HepG2 (cell line): ENCODE measurements around the gene FRMD8. TPM values are rescaled to one million over a fixed set of nuclear protein-coding genes. Genes with fewer than 3 reads are reported as not detected.
A peak's percentile ranks its signal among the peaks of the same experiment; 100 is the strongest.

Experiments used
- FIP1L1 ChIP-seq: fragments of 200-400 bp; formaldehyde crosslinking; IDR thresholded peaks from 2 replicates; pipeline ENCODE4 v1.6.1; 2018; ENCODE audit warnings: low read depth, mild to moderate bottlenecking, low read length, moderate library complexity, borderline replicate concordance; ENCODE audit not compliant: insufficient read depth
- FOXM1 ChIP-seq: sonication (generic); formaldehyde crosslinking; IDR thresholded peaks from 2 replicates; pipeline ENCODE4 v1.5.0; 2020; ENCODE audit warnings: missing genetic modification reagents
- MIER2 ChIP-seq: IDR thresholded peaks from 2 replicates; pipeline ENCODE4 v1.6.1; 2016; ENCODE audit warnings: missing biosample characterization, missing genetic modification reagents
- MIER3 ChIP-seq: IDR thresholded peaks from 2 replicates; pipeline ENCODE4 v1.6.1; 2016; ENCODE audit warnings: missing compliant biosample characterization, borderline replicate concordance
- NFATC3 ChIP-seq: sonication (generic); formaldehyde crosslinking; IDR thresholded peaks from 2 replicates; pipeline ENCODE4 v1.5.1; 2020; ENCODE audit warnings: mild to moderate bottlenecking, missing genetic modification reagents
- PHF8 ChIP-seq: sonication (generic); formaldehyde crosslinking; IDR thresholded peaks from 2 replicates; pipeline ENCODE4 v1.5.0; 2020; ENCODE audit warnings: missing genetic modification reagents
- POLR2A ChIP-seq, 2 experiments: IDR thresholded peaks; 2 replicates each; pipeline ENCODE4 v1.6.1; 2011; ENCODE audit warnings: low read depth in 2 of 2, low read length in 2 of 2, mild to moderate bottlenecking in 1 of 2, moderate library complexity in 1 of 2; ENCODE audit not compliant: insufficient read depth in 1 of 2
- PRMT3 ChIP-seq: sonication (generic); formaldehyde crosslinking; IDR thresholded peaks from 2 replicates; pipeline ENCODE4 v1.8.1; 2022; ENCODE audit warnings: low read depth, mild to moderate bottlenecking, moderate library complexity, missing genetic modification reagents, borderline replicate concordance
- RELA ChIP-seq: sonication (generic); formaldehyde crosslinking; IDR thresholded peaks from 2 replicates; pipeline ENCODE4 v1.4.0; 2020; ENCODE audit warnings: missing genetic modification reagents
- RORA ChIP-seq: sonication (generic); formaldehyde crosslinking; IDR thresholded peaks from 2 replicates; pipeline ENCODE4 v1.5.0; 2020; ENCODE audit warnings: mild to moderate bottlenecking, missing genetic modification reagents, moderate library complexity
- SRSF4 ChIP-seq: fragments of 200-400 bp; formaldehyde crosslinking; IDR thresholded peaks from one replicate; pipeline ENCODE4 v1.6.1; 2018; ENCODE audit warnings: mild to moderate bottlenecking, low read depth, low read length, moderate library complexity; ENCODE audit not compliant: poor library complexity, severe bottlenecking
- TGIF2 ChIP-seq: IDR thresholded peaks from 2 replicates; pipeline ENCODE4 v1.6.1; 2016; ENCODE audit warnings: control low read depth, missing compliant biosample characterization
- TMF1 ChIP-seq: sonication (generic); formaldehyde crosslinking; IDR thresholded peaks from 2 replicates; pipeline ENCODE4 v1.8.1; 2022; ENCODE audit warnings: low read depth, missing genetic modification reagents
- TSC22D2 ChIP-seq: sonication (generic); formaldehyde crosslinking; IDR thresholded peaks from 2 replicates; pipeline ENCODE4 v1.5.1; 2020; ENCODE audit warnings: missing genetic modification reagents, mild to moderate bottlenecking, borderline replicate concordance
- ZNF296 ChIP-seq: sonication (generic); formaldehyde crosslinking; conservative IDR thresholded peaks from 2 replicates; pipeline ENCODE4 v1.5.0; 2020; ENCODE audit warnings: mild to moderate bottlenecking, missing genetic modification reagents
- ZNF354B ChIP-seq: sonication (generic); formaldehyde crosslinking; IDR thresholded peaks from 2 replicates; pipeline ENCODE4 v1.8.0; 2022; ENCODE audit warnings: mild to moderate bottlenecking, missing genetic modification reagents
- ZNF782 ChIP-seq: sonication (generic); formaldehyde crosslinking; IDR thresholded peaks from 2 replicates; pipeline ENCODE4 v1.4.0; 2020; ENCODE audit warnings: missing genetic modification reagents, mild to moderate bottlenecking, borderline replicate concordance
- polyA plus RNA-seq, 8 experiments: library from polyadenylated mRNA; depleted of rRNA in 3 of 8; stranded (reverse) in 7 of 8; unstranded in 1 of 8; fragments of >200 nt; fragmentation: Illumina TruSeq in 4 of 8; extraction: Trizol in 4 of 8; gene quantifications; 2 replicates each; pipeline versions ENCODE4 v1.2.1 to v1.2.3, GENCODE V29; 2011 to 2016; ENCODE audit warnings: low read depth in 4 of 8, missing spikeins in 1 of 8, mixed read lengths in 1 of 8; ENCODE audit not compliant: insufficient read depth in 1 of 8
- total RNA-seq, 5 experiments: library from RNA; depleted of rRNA; stranded (reverse); fragments of >200 nt; fragmentation: Illumina TruSeq; extraction: Trizol; gene quantifications; 2 replicates each; pipeline ENCODE4 v1.2.3, GENCODE V29; 2016; ENCODE audit warnings: low read depth in 1 of 5
- TF ChIP-seq, protein P1 (sequence below): sonication (generic); formaldehyde crosslinking; IDR thresholded peaks from 2 replicates; pipeline ENCODE4 v1.4.0; 2020; ENCODE audit warnings: missing genetic modification reagents
- TF ChIP-seq, protein P2 (sequence below): sonication (generic); formaldehyde crosslinking; IDR thresholded peaks from 2 replicates; pipeline ENCODE4 v1.4.0; 2020; ENCODE audit warnings: missing genetic modification reagents, borderline replicate concordance
- TF ChIP-seq, protein P3 (sequence below): sonication (generic); formaldehyde crosslinking; IDR thresholded peaks from 2 replicates; pipeline ENCODE4 v1.8.0; 2022; ENCODE audit warnings: missing genetic modification reagents, mild to moderate bottlenecking, inconsistent platforms, borderline replicate concordance
- TF ChIP-seq, protein P4 (sequence below): IDR thresholded peaks from 2 replicates; pipeline ENCODE4 v1.6.1; 2016; ENCODE audit warnings: low read depth, borderline replicate concordance

Gene FRMD8
- total and polyA plus RNA-seq, 2 of the 13 experiments (the other 11 are each of a cell fraction or from before 2014, with no cell fraction given): 5.8 to 20.6 TPM

DNA sequence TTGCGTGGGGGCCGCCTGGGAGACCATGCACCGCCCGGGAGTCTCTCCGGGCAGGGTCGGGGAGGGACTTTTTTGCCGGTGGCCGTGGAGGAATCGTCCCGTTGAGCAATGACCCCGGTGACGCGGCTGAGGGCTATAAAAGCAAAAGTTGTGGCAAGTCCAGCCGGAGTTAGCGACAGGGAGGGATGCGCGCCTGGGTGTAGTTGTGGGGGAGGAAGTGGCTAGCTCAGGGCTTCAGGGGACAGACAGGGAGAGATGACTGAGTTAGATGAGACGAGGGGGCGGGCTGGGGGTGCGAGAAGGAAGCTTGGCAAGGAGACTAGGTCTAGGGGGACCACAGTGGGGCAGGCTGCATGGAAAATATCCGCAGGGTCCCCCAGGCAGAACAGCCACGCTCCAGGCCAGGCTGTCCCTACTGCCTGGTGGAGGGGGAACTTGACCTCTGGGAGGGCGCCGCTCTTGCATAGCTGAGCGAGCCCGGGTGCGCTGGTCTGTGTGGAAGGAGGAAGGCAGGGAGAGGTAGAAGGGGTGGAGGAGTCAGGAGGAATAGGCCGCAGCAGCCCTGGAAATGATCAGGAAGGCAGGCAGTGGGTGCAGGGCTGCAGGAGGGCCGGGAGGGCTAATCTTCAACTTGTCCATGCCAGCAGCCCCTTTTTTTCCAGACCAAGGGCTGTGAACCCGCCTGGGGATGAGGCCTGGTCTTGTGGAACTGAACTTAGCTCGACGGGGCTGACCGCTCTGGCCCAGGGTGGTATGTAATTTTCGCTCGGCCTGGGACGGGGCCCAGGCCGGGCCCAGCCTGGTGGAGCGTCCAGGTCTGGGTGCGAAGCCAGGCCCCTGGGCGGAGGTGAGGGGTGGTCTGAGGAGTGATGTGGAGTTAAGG lies 36.4 kb downstream of the FRMD8 start, which contains the start of gene NEAT1 (continued):
- peak; percentile 87; the same call in 1 of the 2 replicates for TF ChIP-seq TSC22D2 (CRISPR knock-in tag)
- no peak; the same call in 1 of the 2 replicates for TF ChIP-seq RELA
- TF ChIP-seq, protein P1, sequence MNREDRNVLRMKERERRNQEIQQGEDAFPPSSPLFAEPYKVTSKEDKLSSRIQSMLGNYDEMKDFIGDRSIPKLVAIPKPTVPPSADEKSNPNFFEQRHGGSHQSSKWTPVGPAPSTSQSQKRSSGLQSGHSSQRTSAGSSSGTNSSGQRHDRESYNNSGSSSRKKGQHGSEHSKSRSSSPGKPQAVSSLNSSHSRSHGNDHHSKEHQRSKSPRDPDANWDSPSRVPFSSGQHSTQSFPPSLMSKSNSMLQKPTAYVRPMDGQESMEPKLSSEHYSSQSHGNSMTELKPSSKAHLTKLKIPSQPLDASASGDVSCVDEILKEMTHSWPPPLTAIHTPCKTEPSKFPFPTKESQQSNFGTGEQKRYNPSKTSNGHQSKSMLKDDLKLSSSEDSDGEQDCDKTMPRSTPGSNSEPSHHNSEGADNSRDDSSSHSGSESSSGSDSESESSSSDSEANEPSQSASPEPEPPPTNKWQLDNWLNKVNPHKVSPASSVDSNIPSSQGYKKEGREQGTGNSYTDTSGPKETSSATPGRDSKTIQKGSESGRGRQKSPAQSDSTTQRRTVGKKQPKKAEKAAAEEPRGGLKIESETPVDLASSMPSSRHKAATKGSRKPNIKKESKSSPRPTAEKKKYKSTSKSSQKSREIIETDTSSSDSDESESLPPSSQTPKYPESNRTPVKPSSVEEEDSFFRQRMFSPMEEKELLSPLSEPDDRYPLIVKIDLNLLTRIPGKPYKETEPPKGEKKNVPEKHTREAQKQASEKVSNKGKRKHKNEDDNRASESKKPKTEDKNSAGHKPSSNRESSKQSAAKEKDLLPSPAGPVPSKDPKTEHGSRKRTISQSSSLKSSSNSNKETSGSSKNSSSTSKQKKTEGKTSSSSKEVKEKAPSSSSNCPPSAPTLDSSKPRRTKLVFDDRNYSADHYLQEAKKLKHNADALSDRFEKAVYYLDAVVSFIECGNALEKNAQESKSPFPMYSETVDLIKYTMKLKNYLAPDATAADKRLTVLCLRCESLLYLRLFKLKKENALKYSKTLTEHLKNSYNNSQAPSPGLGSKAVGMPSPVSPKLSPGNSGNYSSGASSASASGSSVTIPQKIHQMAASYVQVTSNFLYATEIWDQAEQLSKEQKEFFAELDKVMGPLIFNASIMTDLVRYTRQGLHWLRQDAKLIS (CRISPR knock-in tag): peak; percentile 100
- TF ChIP-seq, protein P2, sequence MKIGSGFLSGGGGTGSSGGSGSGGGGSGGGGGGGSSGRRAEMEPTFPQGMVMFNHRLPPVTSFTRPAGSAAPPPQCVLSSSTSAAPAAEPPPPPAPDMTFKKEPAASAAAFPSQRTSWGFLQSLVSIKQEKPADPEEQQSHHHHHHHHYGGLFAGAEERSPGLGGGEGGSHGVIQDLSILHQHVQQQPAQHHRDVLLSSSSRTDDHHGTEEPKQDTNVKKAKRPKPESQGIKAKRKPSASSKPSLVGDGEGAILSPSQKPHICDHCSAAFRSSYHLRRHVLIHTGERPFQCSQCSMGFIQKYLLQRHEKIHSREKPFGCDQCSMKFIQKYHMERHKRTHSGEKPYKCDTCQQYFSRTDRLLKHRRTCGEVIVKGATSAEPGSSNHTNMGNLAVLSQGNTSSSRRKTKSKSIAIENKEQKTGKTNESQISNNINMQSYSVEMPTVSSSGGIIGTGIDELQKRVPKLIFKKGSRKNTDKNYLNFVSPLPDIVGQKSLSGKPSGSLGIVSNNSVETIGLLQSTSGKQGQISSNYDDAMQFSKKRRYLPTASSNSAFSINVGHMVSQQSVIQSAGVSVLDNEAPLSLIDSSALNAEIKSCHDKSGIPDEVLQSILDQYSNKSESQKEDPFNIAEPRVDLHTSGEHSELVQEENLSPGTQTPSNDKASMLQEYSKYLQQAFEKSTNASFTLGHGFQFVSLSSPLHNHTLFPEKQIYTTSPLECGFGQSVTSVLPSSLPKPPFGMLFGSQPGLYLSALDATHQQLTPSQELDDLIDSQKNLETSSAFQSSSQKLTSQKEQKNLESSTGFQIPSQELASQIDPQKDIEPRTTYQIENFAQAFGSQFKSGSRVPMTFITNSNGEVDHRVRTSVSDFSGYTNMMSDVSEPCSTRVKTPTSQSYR: peak; percentile 67
- TF ChIP-seq, protein P3, sequence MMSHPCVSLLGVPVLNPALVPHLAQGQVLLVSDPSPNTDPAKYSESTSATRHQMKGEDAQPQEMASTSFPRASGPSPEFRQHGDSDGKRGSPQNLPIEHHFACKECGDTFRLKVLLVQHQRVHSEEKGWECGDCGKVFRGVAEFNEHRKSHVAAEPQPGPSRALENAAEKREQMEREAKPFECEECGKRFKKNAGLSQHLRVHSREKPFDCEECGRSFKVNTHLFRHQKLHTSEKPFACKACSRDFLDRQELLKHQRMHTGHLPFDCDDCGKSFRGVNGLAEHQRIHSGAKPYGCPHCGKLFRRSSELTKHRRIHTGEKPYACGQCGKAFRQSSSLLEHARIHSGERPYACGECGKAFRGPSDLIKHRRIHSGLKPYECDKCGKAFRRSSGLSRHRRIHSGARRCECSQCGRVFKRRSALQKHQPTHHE (CRISPR knock-in tag): peak; percentile 47; the same call in 1 of the 2 replicates
- TF ChIP-seq, protein P4, sequence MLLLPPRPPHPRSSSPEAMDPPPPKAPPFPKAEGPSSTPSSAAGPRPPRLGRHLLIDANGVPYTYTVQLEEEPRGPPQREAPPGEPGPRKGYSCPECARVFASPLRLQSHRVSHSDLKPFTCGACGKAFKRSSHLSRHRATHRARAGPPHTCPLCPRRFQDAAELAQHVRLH (CRISPR knock-in tag): peak; percentile 90
- peak; percentile 69 for TF ChIP-seq ZNF782 (CRISPR knock-in tag)
- peak; percentile 66 for TF ChIP-seq PHF8
- TF ChIP-seq POLR2A (IDR thresholded peaks at IDR 0.05; ENCODE audit: insufficient read depth in 1 of 2, low read depth in 2 of 2, low read length in 2 of 2): peak in 1 of 2 experiments; percentile 99; a peak in 2 of 4 replicates
- TF ChIP-seq RORA: no peak
- 0 out of 2 replicates have a peak, but pooled peaks have one; percentile 87 for TF ChIP-seq FOXM1 (CRISPR knock-in tag)
- no peak; the same call in 1 of the 2 replicates for TF ChIP-seq PRMT3 (CRISPR knock-in tag)
- TF ChIP-seq MIER3 (CRISPR knock-in tag): peak; percentile 33; the same call in 1 of the 2 replicates
- peak; percentile 94 for TF ChIP-seq TGIF2 (CRISPR knock-in tag)
- TF ChIP-seq ZNF354B (CRISPR knock-in tag): no peak
- TF ChIP-seq ZNF296: 0 out of 2 replicates have a peak, but pooled peaks have one; percentile 20
- TF ChIP-seq NFATC3 (CRISPR knock-in tag): 0 out of 2 replicates have a peak, but pooled peaks have one; percentile 71
- peak; percentile 82 for TF ChIP-seq SRSF4
- TF ChIP-seq MIER2 (CRISPR knock-in tag): no peak
- TF ChIP-seq FIP1L1: no peak
- TF ChIP-seq TMF1 (CRISPR knock-in tag): peak; percentile 53; the same call in 1 of the 2 replicates
